Central memory CD8-positive, alpha-beta T cell (primary cell): ENCODE data around the gene MTG2.

Experiments used
- ATAC-seq: fragments of 150-1000 bp; cut with Tn5 transposase; replicated peaks from 2 replicates; pipeline ENCODE4 v1.10.0; 2022; ENCODE audit warnings: mild to moderate bottlenecking, moderate FRiP score, moderate number of reproducible peaks; ENCODE audit not compliant: poor library complexity, severe bottlenecking; ENCODE audit errors: extremely low read depth
- DNase-seq, 2 donors: peaks; one replicate each; pipeline ENCODE4 v3.0.0; 2021; ENCODE audit warnings: low spot score in 2 of 2
- H3K27ac Mint-ChIP-seq: one replicate; pipeline ENCODE4 v1.8.0; 2022; ENCODE audit warnings: low read depth, mild to moderate bottlenecking, moderate library complexity, mixed read lengths
- H3K27me3 Mint-ChIP-seq: one replicate; pipeline ENCODE4 v1.8.0; 2022; ENCODE audit warnings: mixed read lengths
- H3K36me3 Mint-ChIP-seq: one replicate; pipeline ENCODE4 v1.8.0; 2022; ENCODE audit warnings: mild to moderate bottlenecking, moderate library complexity, mixed read lengths; ENCODE audit not compliant: insufficient read depth
- H3K4me1 Mint-ChIP-seq: one replicate; pipeline ENCODE4 v1.8.0; 2022; ENCODE audit warnings: mixed read lengths
- H3K4me3 Mint-ChIP-seq: one replicate; pipeline ENCODE4 v1.8.0; 2022; ENCODE audit warnings: mild to moderate bottlenecking, moderate library complexity, mixed read lengths
- H3K9me3 Mint-ChIP-seq: one replicate; pipeline ENCODE4 v1.8.0; 2022; ENCODE audit warnings: mixed read lengths

MTG2 gene

GRCh38 chr20:62235777-62236157 is 52.9 kb downstream of the MTG2 start:
- no peak overlapping the region for H3K27ac Mint-ChIP-seq
- ATAC-seq (no peak), DNase-seq (no peak)
- H3K9me3 Mint-ChIP-seq = no peaks in the 10 kb centered on the region
- H3K4me3 Mint-ChIP-seq = no peak overlapping the region
- H3K4me1 Mint-ChIP-seq = peaks cover 13% of the 10 kb centered on the region
- no peaks in the 10 kb centered on the region for H3K36me3 Mint-ChIP-seq
- no peaks in the 10 kb centered on the region for H3K27me3 Mint-ChIP-seq

GRCh38 chr20:62236200-62236599 is 53.4 kb downstream of the MTG2 start:
- no peak overlapping the region for H3K4me3 Mint-ChIP-seq
- H3K36me3 Mint-ChIP-seq = peaks cover 1% of the 10 kb centered on the region
- no peak for ATAC-seq

GRCh38 chr20:62236766-62237513 is 54.1 kb downstream of the MTG2 start:
- Mint-ChIP-seq H3K27me3 (no peaks in the 10 kb centered on the region), H3K4me3 (no peak overlapping the region), H3K36me3 (peaks cover 2% of the 10 kb centered on the region), H3K4me1 (peaks cover 22% of the 10 kb centered on the region), H3K27ac (no peak overlapping the region), H3K9me3 (no peaks in the 10 kb centered on the region)
- DNase-seq (no peak), ATAC-seq (no peak)

More at GRCh38 chr20:62236200-62236599, 53.4 kb downstream of the MTG2 start:
- no peak for DNase-seq
- no peaks in the 10 kb centered on the region for H3K27me3 Mint-ChIP-seq
- H3K4me1 Mint-ChIP-seq = peaks cover 14% of the 10 kb centered on the region
- no peaks in the 10 kb centered on the region for H3K9me3 Mint-ChIP-seq
- no peak overlapping the region for H3K27ac Mint-ChIP-seq

GRCh38 chr20:62237514-62237800 is 54.6 kb downstream of the MTG2 start:
- Mint-ChIP-seq H3K36me3 (peaks cover 2% of the 10 kb centered on the region), H3K4me1 (peaks cover 27% of the 10 kb centered on the region), H3K9me3 (no peaks in the 10 kb centered on the region), H3K4me3 (peak overlapping the region; percentile 79), H3K27me3 (no peaks in the 10 kb centered on the region), H3K27ac (peak overlapping the region; percentile 89)
- DNase-seq (no peak), ATAC-seq (no peak)

- peak within 1 kb of the TSS; percentile 79 for H3K4me3 Mint-ChIP-seq
- DNase-seq (peak; percentile 100), ATAC-seq (peak; percentile 99)
- H3K4me1 Mint-ChIP-seq = peaks cover 32% of the 10 kb centered on the region
- peaks cover 2% of the 10 kb centered on the region for H3K36me3 Mint-ChIP-seq
- no peaks in the 10 kb centered on the region for H3K9me3 Mint-ChIP-seq
- H3K27me3 Mint-ChIP-seq = no peaks in the 10 kb centered on the region
- H3K27ac Mint-ChIP-seq = peak within 1 kb of the TSS; percentile 89
These were observed 55.2 kb downstream of the MTG2 start, which contains the start of gene OSBPL2 for GRCh38 chr20:62237801-62238568. Gene OSBPL2, plus strand, starts transcription at chr20:62238521. Its CDS starts 17,664 bp downstream, at chr20:62256185.

- Mint-ChIP-seq H3K9me3 (no peaks in the 10 kb centered on the region), H3K27ac (peak overlapping the region; percentile 89), H3K4me3 (peak overlapping the region; percentile 79), H3K27me3 (no peaks in the 10 kb centered on the region), H3K36me3 (peaks cover 2% of the 10 kb centered on the region), H3K4me1 (peaks cover 34% of the 10 kb centered on the region)
- ATAC-seq (no peak), DNase-seq (no peak)
These were observed 55.9 kb downstream of the MTG2 start for GRCh38 chr20:62238569-62239277.

GRCh38 chr20:62239278-62239879 is 56.6 kb downstream of the MTG2 start:
- H3K9me3 Mint-ChIP-seq = no peaks in the 10 kb centered on the region
- H3K4me3 Mint-ChIP-seq = peak overlapping the region; percentile 78
- ATAC-seq (no peak), DNase-seq (no peak)
- peaks cover 34% of the 10 kb centered on the region for H3K4me1 Mint-ChIP-seq
- no peaks in the 10 kb centered on the region for H3K27me3 Mint-ChIP-seq
- H3K36me3 Mint-ChIP-seq = peaks cover 4% of the 10 kb centered on the region
- peak overlapping the region; percentile 85 for H3K27ac Mint-ChIP-seq

GRCh38 chr20:62240020-62240685 is 57.3 kb downstream of the MTG2 start:
- DNase-seq (no peak), ATAC-seq (no peak)
- H3K4me1 Mint-ChIP-seq = peaks cover 34% of the 10 kb centered on the region
- H3K27ac Mint-ChIP-seq = peak overlapping the region; percentile 85
- H3K4me3 Mint-ChIP-seq = peak overlapping the region; percentile 78
- H3K9me3 Mint-ChIP-seq = no peaks in the 10 kb centered on the region
- H3K36me3 Mint-ChIP-seq = peaks cover 5% of the 10 kb centered on the region
- H3K27me3 Mint-ChIP-seq = no peaks in the 10 kb centered on the region

GRCh38 chr20:62241506-62241905 is 58.7 kb downstream of the MTG2 start:
- ATAC-seq = no peak
- peaks cover 39% of the 10 kb centered on the region for H3K4me1 Mint-ChIP-seq
- peaks cover 5% of the 10 kb centered on the region for H3K36me3 Mint-ChIP-seq
- H3K27me3 Mint-ChIP-seq = no peaks in the 10 kb centered on the region
- no peaks in the 10 kb centered on the region for H3K9me3 Mint-ChIP-seq
- no peak overlapping the region for H3K4me3 Mint-ChIP-seq
- DNase-seq = no peak
- H3K27ac Mint-ChIP-seq = no peak overlapping the region

GRCh38 chr20:62242176-62242575 is 59.3 kb downstream of the MTG2 start:
- H3K36me3 Mint-ChIP-seq = peaks cover 5% of the 10 kb centered on the region
- peaks cover 46% of the 10 kb centered on the region for H3K4me1 Mint-ChIP-seq
- H3K27me3 Mint-ChIP-seq = no peaks in the 10 kb centered on the region
- peak overlapping the region; percentile 56 for H3K27ac Mint-ChIP-seq
- ATAC-seq = no peak
- no peak for DNase-seq
- no peaks in the 10 kb centered on the region for H3K9me3 Mint-ChIP-seq
- H3K4me3 Mint-ChIP-seq = no peak overlapping the region

GRCh38 chr20:62243106-62243505 is 60.3 kb downstream of the MTG2 start:
- H3K4me1 Mint-ChIP-seq = peaks cover 42% of the 10 kb centered on the region
- no peaks in the 10 kb centered on the region for H3K27me3 Mint-ChIP-seq
- H3K27ac Mint-ChIP-seq = peak overlapping the region; percentile 56

GRCh38 chr20:62243906-62244515 is 61.2 kb downstream of the MTG2 start:
- Mint-ChIP-seq H3K27ac (no peak overlapping the region), H3K4me1 (peaks cover 41% of the 10 kb centered on the region), H3K36me3 (peaks cover 5% of the 10 kb centered on the region), H3K9me3 (no peaks in the 10 kb centered on the region), H3K4me3 (no peak overlapping the region), H3K27me3 (no peaks in the 10 kb centered on the region)
- no peak for DNase-seq
- ATAC-seq = no peak

More at GRCh38 chr20:62243106-62243505, 60.3 kb downstream of the MTG2 start:
- ATAC-seq = no peak
- Mint-ChIP-seq H3K36me3 (peaks cover 5% of the 10 kb centered on the region), H3K4me3 (no peak overlapping the region), H3K9me3 (no peaks in the 10 kb centered on the region)
- DNase-seq = no peak
